Subcutaneous adipose tissue (tissue), 4 donors: ENCODE results near the gene DZIP1L. TPM values are rescaled to one million over a fixed set of nuclear protein-coding genes. Genes with fewer than 3 reads are reported as not detected.

Experiments
- total RNA-seq, 4 donors: library from RNA; depleted of rRNA; stranded (reverse); fragments of >200 nt; gene quantifications; one replicate each; pipeline ENCODE4 v1.1.0, GENCODE V29; 2016
- TF ChIP-seq, protein P1 (sequence below): fragments of 450-650 bp; IDR thresholded peaks from one replicate; pipeline ENCODE4 v1.5.1; 2016; ENCODE audit warnings: low read depth, mild to moderate bottlenecking, control low read depth, antibody characterized with exemption, moderate library complexity

Gene DZIP1L
- total RNA-seq, 4 donors from 2014 or later = 11.9 to 33.3 (median 19.3) TPM

DNA sequence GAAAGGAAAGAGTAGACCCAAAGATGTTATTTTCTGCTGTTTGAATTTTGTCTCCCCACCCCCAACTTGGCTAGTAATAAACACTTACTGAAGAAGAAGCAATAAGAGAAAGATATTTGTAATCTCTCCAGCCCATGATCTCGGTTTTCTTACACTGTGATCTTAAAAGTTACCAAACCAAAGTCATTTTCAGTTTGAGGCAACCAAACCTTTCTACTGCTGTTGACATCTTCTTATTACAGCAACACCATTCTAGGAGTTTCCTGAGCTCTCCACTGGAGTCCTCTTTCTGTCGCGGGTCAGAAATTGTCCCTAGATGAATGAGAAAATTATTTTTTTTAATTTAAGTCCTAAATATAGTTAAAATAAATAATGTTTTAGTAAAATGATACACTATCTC lies 83.9 kb downstream of the DZIP1L start:
- TF ChIP-seq, protein P1, sequence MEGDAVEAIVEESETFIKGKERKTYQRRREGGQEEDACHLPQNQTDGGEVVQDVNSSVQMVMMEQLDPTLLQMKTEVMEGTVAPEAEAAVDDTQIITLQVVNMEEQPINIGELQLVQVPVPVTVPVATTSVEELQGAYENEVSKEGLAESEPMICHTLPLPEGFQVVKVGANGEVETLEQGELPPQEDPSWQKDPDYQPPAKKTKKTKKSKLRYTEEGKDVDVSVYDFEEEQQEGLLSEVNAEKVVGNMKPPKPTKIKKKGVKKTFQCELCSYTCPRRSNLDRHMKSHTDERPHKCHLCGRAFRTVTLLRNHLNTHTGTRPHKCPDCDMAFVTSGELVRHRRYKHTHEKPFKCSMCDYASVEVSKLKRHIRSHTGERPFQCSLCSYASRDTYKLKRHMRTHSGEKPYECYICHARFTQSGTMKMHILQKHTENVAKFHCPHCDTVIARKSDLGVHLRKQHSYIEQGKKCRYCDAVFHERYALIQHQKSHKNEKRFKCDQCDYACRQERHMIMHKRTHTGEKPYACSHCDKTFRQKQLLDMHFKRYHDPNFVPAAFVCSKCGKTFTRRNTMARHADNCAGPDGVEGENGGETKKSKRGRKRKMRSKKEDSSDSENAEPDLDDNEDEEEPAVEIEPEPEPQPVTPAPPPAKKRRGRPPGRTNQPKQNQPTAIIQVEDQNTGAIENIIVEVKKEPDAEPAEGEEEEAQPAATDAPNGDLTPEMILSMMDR = no peak

DNA sequence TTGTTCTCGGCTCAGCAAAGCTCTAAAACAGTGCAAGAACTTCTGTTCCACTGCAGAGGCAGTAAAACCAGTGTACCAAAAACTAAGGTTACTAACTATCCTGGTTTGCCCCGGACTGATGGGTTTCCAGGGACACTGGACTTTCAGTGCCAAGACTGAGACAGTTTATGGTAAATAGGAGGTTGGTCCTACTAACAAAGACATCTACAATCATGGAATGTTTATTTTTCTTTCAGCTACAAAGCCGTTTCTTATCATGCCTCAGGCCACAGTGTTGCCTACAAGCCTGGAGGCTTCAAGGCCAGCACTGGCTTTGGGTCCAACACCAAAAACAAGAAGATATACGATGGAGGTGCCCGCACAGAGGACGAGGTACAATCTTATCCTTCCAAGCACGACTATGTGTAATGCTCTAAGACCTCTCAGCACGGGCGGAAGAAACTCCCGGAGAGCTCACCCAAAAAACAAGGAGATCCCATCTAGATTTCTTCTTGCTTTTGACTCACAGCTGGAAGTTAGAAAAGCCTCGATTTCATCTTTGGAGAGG lies 84.6 kb downstream of the DZIP1L start:
- TF ChIP-seq, protein P1 = no peak

DNA sequence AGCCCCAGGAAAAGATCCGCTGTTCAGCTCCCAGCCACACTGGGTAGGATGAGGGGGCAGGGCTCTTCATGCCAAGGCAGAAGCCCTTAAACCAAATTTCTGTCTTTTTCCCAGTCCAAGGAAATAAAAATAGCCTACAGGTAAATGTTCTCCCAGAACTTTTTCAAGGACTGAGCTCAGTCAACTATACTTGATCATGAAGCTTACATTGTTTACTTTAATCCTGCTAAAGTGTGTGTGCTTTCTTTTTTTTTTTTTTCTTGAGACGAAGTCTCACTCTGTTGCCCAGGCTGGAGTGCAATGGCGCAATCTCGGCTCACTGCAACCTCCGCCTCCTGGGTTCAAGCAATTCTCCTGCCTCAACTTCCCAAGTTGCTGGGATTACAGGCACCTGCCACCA lies 87.6 kb downstream of the DZIP1L start:
- TF ChIP-seq, protein P1 = no peak

DNA sequence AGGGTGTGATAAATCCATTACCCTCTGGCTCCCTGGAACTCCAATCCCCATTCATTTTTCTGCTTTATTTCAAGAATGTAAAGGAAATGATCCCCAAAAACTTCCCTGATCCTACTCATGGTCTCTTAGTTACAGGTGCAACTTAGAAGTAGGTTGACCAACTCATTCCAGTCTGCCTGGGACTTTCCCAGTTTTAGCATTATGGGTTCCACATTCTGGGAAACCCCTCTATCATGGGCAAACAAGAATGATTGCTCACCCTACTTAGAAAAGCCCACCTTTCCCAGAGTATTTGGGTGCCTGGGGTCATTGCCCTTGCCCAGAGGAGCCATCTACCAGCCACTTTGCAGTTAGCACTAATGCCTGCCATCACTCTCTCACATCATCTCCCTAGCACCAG lies 89.9 kb downstream of the DZIP1L start:
- TF ChIP-seq, protein P1 = no peak

DNA sequence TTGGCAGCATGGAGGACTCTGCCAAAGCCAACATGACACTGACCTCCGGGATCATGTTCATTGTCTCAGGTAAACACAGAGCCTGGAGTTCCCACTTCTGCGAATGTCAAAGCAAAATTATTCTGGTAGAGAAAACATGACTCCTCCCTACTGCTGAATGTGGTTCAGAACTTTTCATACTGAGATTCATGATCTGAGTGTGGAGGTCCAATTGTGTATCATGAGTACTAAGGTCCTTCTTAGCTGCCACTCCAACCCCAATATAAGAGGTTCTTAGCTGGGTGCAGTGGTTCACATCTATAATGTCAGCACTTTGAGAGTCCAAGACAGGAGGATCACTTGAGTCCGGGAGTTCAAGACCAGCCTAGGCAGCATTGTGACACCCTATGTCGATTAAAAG lies 91.7 kb downstream of the DZIP1L start:
- TF ChIP-seq, protein P1 = no peak

DNA sequence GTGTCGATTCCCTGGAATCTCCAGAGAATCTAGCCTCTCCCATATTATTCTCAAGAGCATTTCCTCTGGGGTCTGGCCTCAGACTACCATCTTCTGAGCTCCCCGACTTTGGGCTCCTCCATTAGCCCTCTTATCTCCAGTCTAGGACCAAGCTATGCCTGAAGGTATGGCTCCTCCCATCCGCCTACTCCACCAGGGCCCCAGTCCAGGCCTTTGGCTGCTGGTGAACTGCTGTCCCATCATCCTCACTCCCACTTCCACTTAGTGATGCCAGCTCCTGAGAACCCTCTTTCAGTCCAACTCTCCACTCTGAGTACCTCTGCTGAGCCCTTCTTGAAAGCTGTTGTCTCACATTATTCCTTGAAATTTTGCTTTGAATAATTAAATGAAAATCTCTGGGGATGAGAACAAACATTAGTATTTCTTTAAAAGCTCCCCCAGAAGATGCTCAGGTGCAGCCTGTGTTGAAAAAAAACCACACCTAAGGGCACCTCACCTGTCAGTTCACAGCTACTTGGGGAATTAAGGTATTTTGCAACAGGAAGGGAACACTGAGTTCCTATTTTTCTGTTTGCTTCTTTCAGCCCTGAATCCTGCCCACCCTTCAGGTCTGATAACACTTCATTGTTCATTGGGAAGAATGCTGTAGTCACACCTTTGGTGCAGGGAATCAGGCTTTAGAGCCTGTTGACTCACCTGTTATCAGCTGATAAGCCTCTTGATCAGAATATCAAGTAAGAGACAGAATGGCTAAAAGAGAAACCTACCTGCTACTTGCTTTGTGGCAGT lies 95.9 kb downstream of the DZIP1L start:
- TF ChIP-seq, protein P1 = no peak

DNA sequence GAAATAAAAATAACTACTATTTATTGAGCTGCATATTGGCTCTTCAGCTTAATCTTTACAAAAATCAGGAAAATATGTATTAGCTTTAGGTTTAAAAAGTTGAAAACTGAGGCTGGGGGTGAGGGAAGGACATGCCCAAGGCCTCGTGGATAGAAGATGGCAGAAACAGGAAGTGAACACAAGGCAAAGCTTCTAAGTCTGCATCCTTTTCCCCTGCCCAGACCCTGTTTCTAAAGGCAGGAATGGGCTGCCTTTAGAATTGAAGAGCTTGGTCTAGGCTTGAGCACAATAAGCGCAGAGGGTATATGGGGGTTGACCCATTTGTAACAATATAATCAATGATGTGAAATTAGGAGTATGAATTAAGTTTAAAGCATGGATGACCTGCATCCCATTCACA lies 99.3 kb downstream of the DZIP1L start:
- TF ChIP-seq, protein P1 = no peak
